Raji (cell line): ENCODE data around the gene CSGALNACT2.

Experiments used
- POLR2A ChIP-seq: IDR thresholded peaks from 2 replicates; pipeline ENCODE4 v1.6.1; 2011; ENCODE audit warnings: low read depth, low read length, control low read depth; ENCODE audit not compliant: insufficient read depth

The CSGALNACT2 gene

DNA sequence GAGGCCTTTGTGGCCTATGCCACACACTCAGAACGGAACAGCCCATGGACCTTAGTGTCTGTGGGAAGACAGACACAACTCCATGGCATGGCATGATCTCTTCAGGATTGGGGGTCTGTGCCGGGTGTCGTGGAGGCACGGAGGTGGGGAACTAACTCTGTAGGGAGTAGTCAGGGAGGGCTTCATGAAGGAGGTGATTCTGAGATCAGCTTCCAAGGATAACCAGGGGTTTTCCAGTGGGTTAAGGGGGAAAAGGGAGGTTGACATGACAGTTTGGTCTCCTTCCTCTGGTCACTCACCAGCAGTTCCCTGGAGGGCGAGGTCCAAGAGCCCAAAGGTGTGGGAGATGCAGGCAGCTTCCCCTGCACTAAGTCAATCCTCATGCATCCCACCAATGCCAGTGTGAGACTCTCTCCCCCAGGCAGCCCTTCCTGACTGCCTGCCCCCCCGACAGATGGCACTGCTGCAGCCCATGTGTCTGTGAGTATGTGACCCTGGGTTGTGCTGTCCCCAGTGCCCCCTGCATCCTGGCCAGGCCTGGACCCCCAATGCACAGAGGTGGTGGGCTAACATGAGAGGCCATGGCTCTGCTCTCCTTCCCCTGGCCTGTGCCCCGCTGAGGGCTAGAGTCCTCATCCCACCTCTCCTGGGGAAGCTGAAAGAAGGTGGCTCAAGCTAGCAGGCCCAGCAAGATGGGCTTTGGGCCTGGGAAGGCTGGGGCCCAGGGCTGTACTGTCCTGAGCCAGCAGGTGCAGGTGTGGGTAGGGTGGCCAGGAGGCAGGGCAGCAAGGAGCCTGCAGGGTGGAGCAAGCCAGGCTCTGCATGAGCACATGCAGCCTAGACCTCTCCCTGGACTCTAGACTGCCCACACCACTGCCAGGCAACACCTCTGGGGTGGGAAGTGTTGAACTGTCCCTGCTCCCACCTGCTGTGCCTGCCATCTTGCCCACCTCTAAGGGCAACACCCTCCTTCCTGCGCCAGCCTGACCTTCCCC is 88.9 kb downstream of the CSGALNACT2 start:
- TF ChIP-seq POLR2A, result no peak

- TF ChIP-seq POLR2A, result no peak
Observed at GRCh38 chr10:43227911-43228782, 89.9 kb downstream of the CSGALNACT2 start.

DNA sequence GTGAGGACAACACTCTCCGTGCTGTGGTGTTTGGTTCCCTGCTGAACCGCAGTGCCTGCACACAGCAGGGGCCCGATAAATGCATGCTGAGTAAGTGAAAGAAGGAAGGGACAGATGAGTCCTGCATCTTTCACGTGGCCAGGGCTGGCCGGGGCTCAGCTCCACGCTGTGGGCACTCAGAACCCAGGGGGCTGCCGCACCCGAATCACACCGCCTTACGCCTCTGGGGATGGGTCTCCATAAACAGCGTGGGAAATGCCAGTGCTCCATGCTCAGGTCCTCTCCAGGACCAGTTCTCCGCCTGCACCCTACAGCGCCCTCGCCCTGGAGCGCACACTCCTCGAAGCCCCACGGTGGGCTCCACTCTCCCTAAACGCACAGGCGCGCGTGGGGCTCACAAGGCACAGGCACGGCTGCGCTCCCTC is 90.5 kb downstream of the CSGALNACT2 start:
- TF ChIP-seq POLR2A, result no peak

GRCh38 chr10:43229208-43230061 is 91.2 kb downstream of the CSGALNACT2 start:
- TF ChIP-seq POLR2A, result no peak

GRCh38 chr10:43230101-43230908 is 92.1 kb downstream of the CSGALNACT2 start:
- TF ChIP-seq POLR2A, result no peak

DNA sequence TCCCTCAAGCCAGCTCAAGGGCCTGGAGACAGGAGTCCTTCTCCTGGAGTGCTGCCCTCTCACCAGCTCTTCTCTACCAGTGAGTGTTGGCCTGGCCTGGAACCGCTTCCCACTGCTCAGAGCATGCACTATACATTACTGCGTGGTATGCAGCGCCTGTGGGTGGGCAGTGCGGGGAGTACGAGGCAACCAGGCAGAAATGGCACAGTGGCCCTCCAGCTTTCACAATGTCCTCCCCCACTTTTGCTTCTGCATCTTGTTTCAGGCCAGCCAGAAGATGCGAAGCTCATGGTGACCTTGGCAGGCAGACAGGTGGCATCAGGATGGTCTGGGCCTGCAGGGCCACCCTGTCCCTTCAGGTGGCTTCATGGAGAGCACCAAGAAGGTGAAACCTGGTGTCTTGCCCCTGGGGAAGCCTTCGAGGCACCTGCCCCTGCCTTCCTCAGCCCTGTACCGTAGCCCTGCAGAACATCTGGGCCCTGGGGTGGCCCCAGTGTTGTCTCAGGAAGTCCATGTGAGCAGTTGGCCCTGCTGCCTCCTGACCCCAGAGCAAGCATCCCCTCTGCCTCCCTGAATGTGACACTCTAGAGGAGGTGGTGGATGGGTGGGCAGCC is 92.8 kb downstream of the CSGALNACT2 start:
- no peak for TF ChIP-seq POLR2A

GRCh38 chr10:43231523-43232078 is 93.4 kb downstream of the CSGALNACT2 start:
- TF ChIP-seq POLR2A, result no peak

- TF ChIP-seq POLR2A, result no peak
Observed at GRCh38 chr10:43233601-43234430, 95.6 kb downstream of the CSGALNACT2 start.

DNA sequence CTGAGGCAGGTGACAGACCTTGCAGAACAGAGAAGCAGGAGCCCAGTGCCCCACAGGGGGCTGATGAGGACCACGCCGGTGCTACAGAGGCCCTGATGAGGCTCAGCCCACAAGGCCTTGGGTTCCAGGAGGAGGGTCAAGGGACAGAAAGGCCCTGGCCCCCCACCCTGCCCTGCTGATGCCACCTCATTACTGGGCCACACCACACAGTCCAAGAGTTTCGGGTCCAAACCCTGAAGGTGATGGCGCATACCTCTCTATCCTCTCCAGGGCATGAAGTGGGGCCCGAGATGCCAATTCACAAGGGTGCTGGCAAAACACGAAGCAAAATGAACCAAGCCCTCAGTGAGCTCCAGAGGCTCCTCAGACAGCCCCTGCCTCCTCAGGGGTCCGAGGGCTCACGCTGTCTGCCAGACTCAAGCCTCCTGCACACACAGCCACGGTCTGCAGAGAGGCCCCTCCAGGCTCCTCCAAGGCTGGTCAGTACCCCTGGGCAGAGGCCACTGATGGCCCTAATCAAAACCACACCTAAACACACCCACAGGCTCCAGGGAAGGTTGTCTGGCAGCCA is 96.3 kb downstream of the CSGALNACT2 start:
- TF ChIP-seq POLR2A, result no peak
